T-helper 9 cell (primary cell): ENCODE data around the gene RPP30.
A peak's percentile ranks its signal among the peaks of the same experiment; 100 is the strongest.
"Not testable (repeated sequence)": the region's sequence is repeated elsewhere in the genome, so short reads cannot be mapped to it uniquely, and the experiment has no call there.

Experiments
- DNase-seq: peaks from one replicate; pipeline ENCODE4 v3.0.0-alpha.2; 2020

The RPP30 gene

GRCh38 chr10:90872648-90873020 is 860 bp downstream of the RPP30 start:
- no peak for DNase-seq

DNA sequence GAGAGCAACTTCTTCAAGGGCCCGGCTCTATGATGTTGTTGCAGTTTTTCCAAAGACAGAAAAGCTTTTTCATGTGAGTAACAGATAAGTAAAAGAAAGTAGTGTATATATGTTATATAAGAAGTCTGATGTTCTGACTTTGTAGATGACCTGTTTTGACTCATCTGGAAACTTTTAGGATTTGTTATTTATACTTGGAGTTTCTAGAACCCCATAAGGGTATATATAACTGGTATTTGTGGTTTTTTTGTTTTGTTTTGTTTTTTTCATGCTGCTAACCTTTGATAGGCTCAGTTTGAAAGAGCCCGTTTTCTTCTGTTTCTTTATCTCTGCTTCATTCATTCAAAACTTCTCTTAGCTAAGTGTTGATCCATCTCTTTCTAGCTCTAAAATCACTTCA is 7.3 kb downstream of the RPP30 start:
- no peak for DNase-seq

- not testable (repeated sequence) for DNase-seq
These were observed 8.4 kb downstream of the RPP30 start for GRCh38 chr10:90880059-90880719.

DNA sequence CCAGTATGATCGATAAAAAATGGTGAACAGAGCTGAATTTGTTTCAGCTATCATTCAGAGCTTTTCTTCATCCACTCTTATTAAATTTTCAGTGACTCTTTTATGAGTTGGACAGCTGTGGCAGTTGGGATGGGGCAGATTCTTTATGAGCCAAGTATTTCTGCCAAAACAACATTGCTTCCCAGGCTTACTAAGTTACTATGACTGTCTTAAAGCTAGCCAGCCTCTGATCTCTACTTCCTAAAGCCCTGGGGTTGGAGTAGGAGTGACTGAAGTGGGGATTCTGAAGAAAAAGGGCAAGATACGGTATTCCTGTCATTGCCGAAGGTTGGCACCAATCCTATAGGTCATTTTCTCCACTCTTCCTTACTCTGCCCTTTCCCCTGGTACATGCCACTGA is 12.7 kb downstream of the RPP30 start:
- DNase-seq, result no peak

DNA sequence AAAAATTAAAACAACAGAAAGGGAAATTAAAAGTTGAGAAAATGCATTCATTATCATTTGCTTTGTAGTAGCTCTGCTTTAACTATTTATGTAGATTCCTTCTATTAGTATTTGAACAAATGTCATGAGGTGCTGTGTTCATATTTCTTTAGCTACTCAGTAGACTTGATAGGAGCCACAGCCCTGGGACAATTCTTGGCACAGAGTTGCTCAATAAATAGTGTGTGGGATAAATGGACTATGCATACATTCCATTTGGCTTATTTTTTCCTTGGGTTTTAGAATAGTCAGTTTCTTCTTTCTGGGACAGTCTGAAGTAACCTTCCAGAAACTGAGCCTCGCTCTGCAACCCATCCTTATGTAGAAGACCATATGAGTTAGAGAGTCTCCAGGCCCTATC is 13.4 kb downstream of the RPP30 start:
- no peak for DNase-seq

GRCh38 chr10:90887555-90887954 is 15.8 kb downstream of the RPP30 start:
- no peak for DNase-seq

- DNase-seq, result no peak
These were observed 16.6 kb downstream of the RPP30 start for GRCh38 chr10:90888387-90888786.

DNA sequence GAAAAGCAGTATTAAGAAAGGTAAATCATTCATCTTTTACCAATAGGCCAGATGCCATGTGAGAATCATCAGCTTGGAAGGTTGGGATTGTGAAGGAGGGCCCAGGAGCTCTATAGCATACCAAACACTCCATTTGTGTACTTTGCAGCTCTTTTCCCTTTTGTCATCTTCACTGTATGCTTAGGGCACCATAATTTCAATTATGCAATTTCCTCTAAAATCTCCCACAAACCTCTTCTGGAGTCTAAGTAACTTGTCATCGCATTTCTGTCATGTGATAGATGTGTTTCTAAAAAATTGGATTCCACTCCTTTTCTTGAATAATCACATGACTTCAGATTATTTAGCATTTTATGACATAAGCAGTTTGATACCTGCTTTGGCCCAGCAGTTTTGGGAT is 17.9 kb downstream of the RPP30 start:
- no peak for DNase-seq

GRCh38 chr10:90890347-90890746 is 18.6 kb downstream of the RPP30 start:
- no peak for DNase-seq

DNA sequence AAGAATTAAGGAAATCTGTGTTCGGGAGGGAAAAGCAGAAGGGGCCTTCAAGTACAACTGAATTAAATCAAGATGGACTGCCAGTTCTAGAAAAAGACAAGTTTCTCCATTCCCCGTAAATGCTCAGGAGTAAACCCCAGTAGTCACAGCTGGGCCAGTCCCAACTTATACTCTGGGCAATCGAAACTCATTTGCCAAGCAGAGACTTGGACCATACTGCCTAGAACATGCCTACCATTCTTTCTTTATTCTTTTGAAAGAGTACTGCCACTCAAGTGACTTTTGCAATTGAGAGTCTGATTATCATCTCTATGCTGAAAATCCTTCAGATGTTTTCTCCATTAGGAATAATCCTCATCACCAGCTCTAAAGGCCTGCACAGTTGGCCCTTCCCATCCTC is 21.4 kb downstream of the RPP30 start:
- no peak for DNase-seq

DNA sequence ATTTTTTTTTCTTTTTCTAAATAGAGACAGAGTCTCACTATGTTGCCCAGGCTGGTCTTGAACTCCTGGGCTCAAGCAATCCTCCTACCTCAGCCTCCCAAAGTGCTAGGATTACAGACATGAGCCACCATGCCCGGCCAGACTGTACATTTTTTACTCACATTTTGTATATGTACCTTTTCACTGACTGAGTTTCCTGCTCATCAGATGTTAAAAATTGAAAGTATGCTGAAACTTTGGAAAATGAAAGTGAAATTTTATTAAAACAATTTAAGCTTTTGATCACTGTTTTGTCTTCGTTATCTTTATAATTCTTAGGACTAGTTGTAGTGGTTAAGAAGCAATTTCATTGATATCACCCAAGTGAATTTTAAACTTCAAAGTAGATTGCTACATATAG is 25.1 kb downstream of the RPP30 start:
- DNase-seq, result not testable (repeated sequence)

GRCh38 chr10:90905925-90906324 is 34.2 kb downstream of the RPP30 start:
- no peak for DNase-seq

GRCh38 chr10:90906596-90906995 is 34.8 kb downstream of the RPP30 start:
- DNase-seq, result no peak

DNA sequence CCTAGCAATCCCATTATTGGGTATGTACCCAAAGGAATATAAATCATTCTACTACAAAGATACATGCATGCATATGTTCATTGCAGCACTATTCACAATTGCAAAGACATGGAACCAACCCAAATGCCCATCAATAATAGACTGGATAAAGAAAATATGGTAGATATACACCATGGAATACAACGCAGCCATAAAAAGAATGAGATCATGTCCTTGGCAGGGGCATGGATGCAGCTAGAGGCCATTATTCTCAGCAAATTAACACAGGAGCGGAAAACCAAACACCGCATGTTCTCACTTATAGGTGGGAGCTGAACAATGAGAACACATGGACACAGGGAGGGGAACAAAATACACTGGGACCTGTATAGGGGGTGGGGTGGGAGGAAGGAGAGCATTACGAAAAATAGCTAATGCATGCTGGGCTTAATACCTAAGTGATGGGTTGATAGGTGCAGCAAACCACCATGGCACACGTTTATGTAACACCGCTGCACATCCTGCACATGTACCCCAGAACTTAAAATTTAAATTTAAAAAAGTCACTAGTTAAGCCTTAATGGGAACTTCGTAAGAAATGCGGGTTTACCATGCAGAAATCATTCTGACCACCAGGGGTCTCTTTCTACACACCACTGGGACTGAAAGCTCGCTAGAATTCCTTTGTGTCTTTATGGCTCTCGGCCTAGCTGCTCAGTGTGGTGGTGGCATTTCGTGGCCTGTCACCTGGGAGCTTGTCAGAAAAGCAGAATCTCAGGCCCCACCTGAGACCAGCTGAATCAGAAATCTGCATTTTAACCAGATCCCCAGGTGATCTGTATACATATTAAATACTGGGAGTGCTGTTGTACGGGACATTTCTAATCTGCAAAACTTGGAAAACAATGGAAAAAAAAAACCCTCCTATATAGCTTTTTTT is 39.6 kb downstream of the RPP30 start:
- DNase-seq, result peak; percentile 6

DNA sequence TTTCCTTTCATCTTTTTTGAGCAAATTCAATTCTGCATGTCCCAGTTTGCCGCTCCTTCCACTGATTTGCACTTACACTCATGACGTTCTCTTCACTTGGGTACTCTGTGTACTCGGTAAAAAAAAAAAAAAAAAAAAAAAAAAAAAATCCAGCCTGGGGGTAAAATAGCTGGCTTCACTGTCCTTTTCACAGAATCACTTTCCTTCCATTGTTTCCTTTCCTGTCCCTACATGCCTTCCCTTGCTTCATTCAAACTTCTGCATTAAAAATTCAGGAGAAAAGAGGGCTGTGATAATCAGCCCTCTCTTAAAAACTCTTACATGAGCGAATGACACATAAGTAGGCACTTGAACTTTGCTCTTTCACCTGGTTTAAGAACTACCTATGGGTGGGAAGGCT is 40.4 kb downstream of the RPP30 start:
- DNase-seq, result no peak

DNA sequence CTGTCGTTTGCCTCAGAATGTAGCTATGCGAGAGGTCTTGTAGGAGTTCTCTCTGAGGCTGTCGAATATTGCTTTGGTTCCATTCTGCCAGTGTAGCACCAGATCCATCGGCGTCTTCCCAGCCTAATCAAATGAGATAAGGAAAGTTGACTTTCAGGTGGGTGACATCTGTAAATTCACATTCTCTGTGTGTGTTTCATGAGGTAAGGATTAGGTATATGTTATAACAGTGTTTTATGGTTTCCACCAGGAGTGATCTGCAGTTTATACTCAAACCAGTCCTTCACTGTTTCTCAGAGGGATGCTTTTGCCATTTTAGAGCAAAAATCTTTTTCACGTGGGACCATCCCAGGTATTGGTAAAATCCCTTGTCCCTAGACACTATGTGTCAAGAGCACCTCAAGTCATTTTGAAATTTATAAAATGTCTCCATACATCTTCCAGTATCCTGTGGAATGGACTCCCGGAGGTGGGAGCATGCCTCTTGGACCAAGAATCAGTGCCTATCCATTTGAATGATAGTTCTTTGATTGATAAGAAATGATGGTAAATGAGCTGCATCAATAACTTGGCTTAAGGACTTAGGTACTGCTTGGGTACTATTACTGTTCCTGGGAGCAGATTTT is 41.2 kb downstream of the RPP30 start:
- DNase-seq, result no peak

DNA sequence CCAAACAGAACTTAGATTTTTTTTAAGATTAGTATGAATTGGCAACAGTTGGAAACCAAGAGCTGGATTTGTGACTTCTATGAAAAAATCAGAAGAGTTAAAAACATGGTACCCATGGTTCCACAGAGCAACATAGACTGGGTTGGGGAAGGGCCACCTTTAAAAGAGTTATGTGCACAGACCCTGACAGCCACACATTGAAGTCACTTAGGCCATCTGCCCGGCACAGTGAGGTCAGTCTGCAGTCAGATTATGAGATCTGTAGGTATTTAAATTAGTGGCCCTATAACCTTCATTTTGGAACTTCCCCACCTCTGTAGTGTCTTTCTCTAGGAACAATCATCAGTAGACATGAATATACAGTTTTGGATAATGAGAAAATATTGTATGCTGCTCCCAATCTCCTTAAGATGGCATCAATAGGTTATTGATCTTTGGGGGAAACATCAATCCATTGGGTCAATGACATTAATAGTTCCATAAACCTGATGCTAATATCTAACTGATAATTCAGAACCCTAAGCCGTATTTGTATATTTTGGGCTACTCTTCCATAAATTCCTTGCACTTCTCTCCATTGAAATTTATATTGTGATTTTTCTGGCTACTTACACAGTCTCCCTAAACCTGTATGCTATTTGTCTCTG is 42.1 kb downstream of the RPP30 start:
- DNase-seq, result no peak

GRCh38 chr10:90914992-90915765 is 43.4 kb downstream of the RPP30 start:
- no peak for DNase-seq

GRCh38 chr10:90915766-90916075 is 43.9 kb downstream of the RPP30 start:
- no peak for DNase-seq

GRCh38 chr10:90916392-90917237 is 44.8 kb downstream of the RPP30 start:
- no peak for DNase-seq

DNA sequence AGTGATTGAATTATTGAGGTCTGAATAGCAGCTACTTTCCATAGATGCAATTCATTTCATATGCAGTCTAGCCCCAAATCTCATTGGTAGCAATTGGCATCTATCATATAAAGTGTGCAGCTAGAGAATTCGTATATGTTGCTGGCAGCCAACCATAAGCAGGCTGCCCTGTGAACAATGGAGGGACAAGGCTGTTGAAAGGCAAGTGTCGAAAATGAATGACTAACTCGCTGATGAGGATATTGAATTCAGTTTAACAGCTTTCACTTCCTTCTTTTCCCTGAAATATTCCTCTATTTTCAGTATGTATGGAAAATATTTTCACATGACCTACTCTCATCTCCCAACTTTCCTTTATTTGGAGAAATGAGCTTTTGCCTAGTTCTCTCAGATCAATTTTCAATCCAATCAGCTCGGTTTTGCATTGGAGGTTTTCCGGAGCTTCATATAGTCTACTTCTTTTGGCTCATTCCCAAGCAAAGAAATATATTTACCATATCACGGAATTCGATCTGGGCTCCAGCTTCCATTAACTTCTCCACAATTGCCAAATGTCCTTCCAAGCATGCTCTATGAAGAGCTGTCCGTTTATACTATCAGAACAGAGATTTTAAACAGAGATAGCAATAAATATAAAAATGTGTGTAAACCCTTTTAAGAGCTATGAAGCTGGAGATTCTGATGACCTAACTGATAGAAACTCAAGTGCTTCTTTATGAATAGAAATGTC is 45.6 kb downstream of the RPP30 start:
- DNase-seq, result no peak
